Vein endothelial cell (primary cell): ENCODE measurements around the gene CYSLTR2. TPM values are rescaled to one million over a fixed set of nuclear protein-coding genes. Genes with fewer than 3 reads are reported as not detected.

ENCODE experiments used
- total RNA-seq: library from RNA; depleted of rRNA; stranded (reverse); fragments of >200 nt; gene quantifications from 2 replicates; pipeline ENCODE4 v1.2.3, GENCODE V29; 2012

CYSLTR2 gene, protein sequence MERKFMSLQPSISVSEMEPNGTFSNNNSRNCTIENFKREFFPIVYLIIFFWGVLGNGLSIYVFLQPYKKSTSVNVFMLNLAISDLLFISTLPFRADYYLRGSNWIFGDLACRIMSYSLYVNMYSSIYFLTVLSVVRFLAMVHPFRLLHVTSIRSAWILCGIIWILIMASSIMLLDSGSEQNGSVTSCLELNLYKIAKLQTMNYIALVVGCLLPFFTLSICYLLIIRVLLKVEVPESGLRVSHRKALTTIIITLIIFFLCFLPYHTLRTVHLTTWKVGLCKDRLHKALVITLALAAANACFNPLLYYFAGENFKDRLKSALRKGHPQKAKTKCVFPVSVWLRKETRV
- 0.10 and 0.33 TPM in 2 replicates for total RNA-seq

DNA sequence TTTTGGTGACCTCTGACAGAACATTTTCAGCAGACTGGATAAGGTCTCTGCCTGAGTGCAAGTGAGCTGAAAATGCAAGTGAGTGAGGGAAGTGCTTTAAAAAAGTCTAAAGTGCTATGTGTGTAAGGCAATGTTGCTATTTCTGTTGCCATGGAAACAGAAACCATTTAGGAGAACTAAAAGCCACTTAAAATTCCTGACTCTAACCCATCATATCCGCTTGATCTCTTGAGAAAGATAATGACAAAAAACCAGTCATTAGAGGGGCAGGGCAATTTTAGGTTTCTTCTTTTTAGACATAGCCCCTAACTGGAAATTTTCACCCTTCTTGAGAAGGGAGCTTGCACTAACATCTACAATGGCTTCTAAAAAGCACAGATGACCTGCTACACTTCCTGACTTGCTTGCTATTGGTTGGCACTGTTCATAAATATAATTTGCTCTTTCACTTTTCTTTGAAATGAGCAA is at the start of gene CYSLTR2:
Gene CYSLTR2 (plus strand): TSS at position 458 of the 468 bp plus-strand sequence. CDS start 52,889 bp downstream, outside the sequence.

Other genes starting within 250 kb of the CYSLTR2 start
- 28.9 and 29.7 TPM in 2 replicates for gene LPAR6, start 240.8 kb upstream of the CYSLTR2 start, total RNA-seq
- 11.3 and 14.4 TPM in 2 replicates for gene RCBTB2, start 120.8 kb upstream of the CYSLTR2 start, total RNA-seq